ENCODE results near the gene WHRN. TPM values are rescaled to one million over a fixed set of nuclear protein-coding genes. Genes with fewer than 3 reads are reported as not detected.

Gene WHRN
- total and polyA plus RNA-seq, 2 of the 13 experiments (the other 11 are each of a cell fraction or from before 2014, with no cell fraction given), result 2.3 to 5.3 TPM

GRCh38 chr9:114478459-114478858, 26.8 kb downstream of the WHRN start (continued):
- no peak for TF ChIP-seq KIAA2018 (CRISPR knock-in tag; IDR thresholded peaks at IDR 0.05; ENCODE audit: borderline replicate concordance)
- TF ChIP-seq MAFF (IDR thresholded peaks at IDR 0.05; ENCODE audit: low read depth, low read length), result no peak
- no peak for TF ChIP-seq ZBTB21 (CRISPR knock-in tag; IDR thresholded peaks at IDR 0.05)
- TF ChIP-seq HMGXB4 (CRISPR knock-in tag; IDR thresholded peaks at IDR 0.05; ENCODE audit: borderline replicate concordance in 1 of 2, low read depth in 1 of 2), result no peak

Data from HepG2 (cell line).